Heart left ventricle (tissue), 16 donors: ENCODE data around the gene SERPINA12. TPM values are rescaled to one million over a fixed set of nuclear protein-coding genes. Genes with fewer than 3 reads are reported as not detected.

Experiments
- ATAC-seq, 4 donors: fragments of 200-7000 bp; cut with Tn5 transposase; one replicate each; pipeline ENCODE4 v1.9.1; 2020 to 2022; ENCODE audit warnings: moderate library complexity in 4 of 4, mild to moderate bottlenecking in 3 of 4, moderate number of reproducible peaks in 1 of 4
- DNase-seq, 5 donors: peaks; one replicate each; pipeline ENCODE4 v3.0.0-alpha.2; 2020
- H3K27ac ChIP-seq, 12 donors: fragments of 200-600 bp; sonication (generic) in 4 of 12; one replicate each; pipeline versions ENCODE4 v1.5.0 to v1.8.0; 2016 to 2022; ENCODE audit warnings: mild to moderate bottlenecking in 2 of 12
- H3K27me3 ChIP-seq, 9 donors: fragments of 200-600 bp; sonication (generic) in 2 of 9; one replicate each; pipeline versions ENCODE4 v1.5.1 to v1.8.0; 2016 to 2022; ENCODE audit warnings: mild to moderate bottlenecking in 3 of 9
- H3K36me3 ChIP-seq, 9 donors: fragments of 200-600 bp; sonication (generic) in 2 of 9; one replicate each; pipeline versions ENCODE4 v1.5.0 to v1.8.0; 2018 to 2022; ENCODE audit warnings: mild to moderate bottlenecking in 2 of 9
- H3K4me1 ChIP-seq, 12 donors: fragments of 200-600 bp; sonication (generic) in 4 of 12; one replicate each; pipeline versions ENCODE4 v1.5.0 to v1.8.0; 2016 to 2022; ENCODE audit warnings: mild to moderate bottlenecking in 3 of 12
- H3K4me3 ChIP-seq, 12 donors: fragments of 200-600 bp; sonication (generic) in 4 of 12; one replicate each; pipeline versions ENCODE4 v1.5.0 to v1.8.0; 2017 to 2022; ENCODE audit warnings: mild to moderate bottlenecking in 9 of 12, moderate library complexity in 4 of 12
- H3K9me3 ChIP-seq, 12 donors: fragments of 200-600 bp; sonication (generic) in 4 of 12; one replicate each; pipeline versions ENCODE4 v1.5.0 to v1.8.0; 2016 to 2022; ENCODE audit warnings: mild to moderate bottlenecking in 1 of 12
- POLR2A ChIP-seq, 2 donors: fragments of 450-650 bp; IDR thresholded peaks; one replicate each; pipeline ENCODE4 v1.6.1; 2017; ENCODE audit warnings: antibody characterized with exemption in 2 of 2, mild to moderate bottlenecking in 2 of 2, moderate library complexity in 2 of 2
- WGBS, 4 donors: extraction: QIAGEN DNeasy Blood & Tissue Kit in 2 of 4; methylation state at CpG; one replicate each; pipeline versions ENCODE4 v1.1.5 to v1.1.7; 2013 to 2018; 5-methylcytosine and 5-hydroxymethylcytosine counted together
- intact Hi-C, 10 donors: fragments of 100-400 bp; cut with DNase I; formaldehyde crosslinking; loops; one replicate each; pipeline versions ENCODE4 v1.11.1 to v1.14.2; 2022
- polyA plus RNA-seq, 2 donors: library from polyadenylated mRNA; stranded (reverse); fragments of 200-250 nt; gene quantifications; one replicate each; pipeline ENCODE4 v1.2.3, GENCODE V29; 2013
- total RNA-seq, 9 donors: library from RNA; depleted of rRNA in 2 of 9; stranded (reverse); fragments of >200 nt in 2 of 9; fragmentation: NEBNext Ultra II Directional in 3 of 9; extraction: Animal tissue kit (Norgen Biotek cat#: 25700) in 3 of 9; gene quantifications; one replicate each; pipeline versions ENCODE4 v1.1.0 to v1.2.4, GENCODE V29; 2016 to 2023
- TF ChIP-seq, protein P1 (sequence below), 12 donors: fragments of 200-600 bp; sonication (generic) in 4 of 12; IDR thresholded peaks; one replicate each; pipeline versions ENCODE4 v1.5.0 to v1.8.0; 2018 to 2022; ENCODE audit warnings: antibody characterized with exemption in 12 of 12, mild to moderate bottlenecking in 5 of 12
- donor health status: ischemic (EF 13 %, LVEDD 7.1; RV severe dilation, severe dysfunction).
- donor health status: healthy with polysubstance abuse.
- donor health status: DM: no; HTN: yes; CAD: no.
- donor health status: DM: no; HTN: no; CAD: no.
- donor health status: ischemic (EF 25% LVEDD 6.9; RV normal size, moderate dysfunction).
- donor health status: ischemic (EF 25% LVEDD 5.7; RV mildly dilated, moderate dysfunction).
- donor health status: healthy.
- donor health status: DM: yes; HTN: yes; CAD: no.
- donor health status: ischemic (EF 35%, LVEDD 5.7; RV mildly dilated, moderate dysfunction).
- donor health status: nonischemic (EF 11% LVEDD 7.7; RV severe dilation, severe dysfunction).
- donor health status: DM: yes; HTN: yes; CAD: no.
- donor health status: PGD.
- donor health status: ischemic (EF 29% LVEDD 5.4; RV normal size, mild dysfunction).
- donor health status: nonischemic (EF 23%, LVEDD 6.1; RV moderate dilation, normal function).

The SERPINA12 gene
- total and polyA plus RNA-seq, 11 donors: not detected

GRCh38 chr14:94547726-94548125, 38.5 kb upstream of the SERPINA12 start:
- intact Hi-C loops: loop anchor here in 1 of 10 donors (10.0 kb wide), 1 partner anchor 113 kb away; no protein-coding TSS in a partner anchor
- peaks cover 0 to 10% (median 0%) of the 10 kb centered on the region in 12 donors for H3K9me3 ChIP-seq
- no peaks in the 10 kb centered on the region for H3K36me3 ChIP-seq
- H3K4me3 ChIP-seq: no peak overlapping the region
- H3K27me3 ChIP-seq: peaks cover 0 to 24% (median 6%) of the 10 kb centered on the region in 9 donors
- no peak for DNase-seq
- H3K4me1 ChIP-seq: no peaks in the 10 kb centered on the region
- 67 to 84% (median 74%) methylated on average over 4 of the region's 4 CpGs for WGBS, 4 donors
- ATAC-seq: no peak
- TF ChIP-seq POLR2A (IDR thresholded peaks at IDR 0.05): no peak
- TF ChIP-seq, protein P1, sequence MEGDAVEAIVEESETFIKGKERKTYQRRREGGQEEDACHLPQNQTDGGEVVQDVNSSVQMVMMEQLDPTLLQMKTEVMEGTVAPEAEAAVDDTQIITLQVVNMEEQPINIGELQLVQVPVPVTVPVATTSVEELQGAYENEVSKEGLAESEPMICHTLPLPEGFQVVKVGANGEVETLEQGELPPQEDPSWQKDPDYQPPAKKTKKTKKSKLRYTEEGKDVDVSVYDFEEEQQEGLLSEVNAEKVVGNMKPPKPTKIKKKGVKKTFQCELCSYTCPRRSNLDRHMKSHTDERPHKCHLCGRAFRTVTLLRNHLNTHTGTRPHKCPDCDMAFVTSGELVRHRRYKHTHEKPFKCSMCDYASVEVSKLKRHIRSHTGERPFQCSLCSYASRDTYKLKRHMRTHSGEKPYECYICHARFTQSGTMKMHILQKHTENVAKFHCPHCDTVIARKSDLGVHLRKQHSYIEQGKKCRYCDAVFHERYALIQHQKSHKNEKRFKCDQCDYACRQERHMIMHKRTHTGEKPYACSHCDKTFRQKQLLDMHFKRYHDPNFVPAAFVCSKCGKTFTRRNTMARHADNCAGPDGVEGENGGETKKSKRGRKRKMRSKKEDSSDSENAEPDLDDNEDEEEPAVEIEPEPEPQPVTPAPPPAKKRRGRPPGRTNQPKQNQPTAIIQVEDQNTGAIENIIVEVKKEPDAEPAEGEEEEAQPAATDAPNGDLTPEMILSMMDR (IDR thresholded peaks at IDR 0.05): no peak
- no peak overlapping the region for H3K27ac ChIP-seq

GRCh38 chr14:94547151-94547680, 37.9 kb upstream of the SERPINA12 start:
- Histone ChIP-seq H3K36me3 (no peaks in the 10 kb centered on the region), H3K27ac (no peak overlapping the region), H3K4me1 (no peaks in the 10 kb centered on the region), H3K27me3 (peaks cover 0 to 24% (median 6%) of the 10 kb centered on the region in 9 donors), H3K4me3 (no peak overlapping the region), H3K9me3 (peaks cover 0 to 10% (median 0%) of the 10 kb centered on the region in 12 donors)
- 82 to 84% (median 83%) methylated on average over 8 of the region's 8 CpGs for WGBS, 4 donors
- no peak for ATAC-seq
- no peak for DNase-seq
- no peak for TF ChIP-seq POLR2A (IDR thresholded peaks at IDR 0.05)
- intact Hi-C loops: loop anchor here in 1 of 10 donors (10.0 kb wide), 1 partner anchor 112 kb away; no protein-coding TSS in a partner anchor

DNA sequence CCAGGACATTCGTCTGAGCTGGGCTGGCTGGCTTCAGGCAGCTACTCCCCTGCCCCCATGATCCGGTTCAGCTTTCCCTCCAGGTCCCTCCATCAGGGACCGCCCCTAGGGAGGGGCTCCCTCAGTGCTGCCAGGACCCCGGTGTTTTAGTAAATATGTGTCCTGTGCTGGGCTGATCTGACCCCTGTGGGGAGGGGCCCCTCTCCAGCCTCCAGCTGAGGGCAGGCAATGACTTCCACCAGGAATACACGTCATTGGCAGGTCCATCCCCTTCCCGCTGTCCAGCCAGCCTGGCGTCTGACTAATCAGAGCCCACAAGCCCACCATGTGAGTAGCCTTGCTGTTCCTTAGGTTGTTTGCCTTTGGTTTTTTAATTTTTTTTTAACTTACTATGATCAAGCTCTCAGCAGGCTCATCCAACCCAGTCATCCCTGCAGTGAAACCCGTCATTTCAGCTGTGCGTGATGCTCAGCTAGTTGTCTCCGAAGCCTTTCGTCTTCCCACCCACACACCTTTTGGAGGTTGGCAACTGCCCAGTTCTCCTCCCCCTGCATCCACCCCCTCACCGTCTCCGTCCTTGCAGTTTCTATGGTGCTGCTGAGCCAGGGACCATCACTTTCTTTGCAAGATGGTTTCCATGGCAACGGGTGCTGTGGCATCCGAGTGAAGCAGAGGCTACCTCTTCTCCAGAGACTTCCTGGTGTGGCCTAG, 36.0 kb upstream of the SERPINA12 start:
- Histone ChIP-seq H3K27ac (no peak overlapping the region), H3K27me3 (peaks cover 0 to 24% (median 6%) of the 10 kb centered on the region in 9 donors), H3K9me3 (peaks cover 0 to 10% (median 0%) of the 10 kb centered on the region in 12 donors), H3K36me3 (no peaks in the 10 kb centered on the region), H3K4me1 (peaks cover 0 to 4% (median 0%) of the 10 kb centered on the region in 12 donors), H3K4me3 (no peak overlapping the region)
- WGBS, 4 donors: 49 to 58% (median 55%) methylated on average over 11 to 15 of the region's 15 CpGs
- no peak for DNase-seq
- no peak for ATAC-seq
- intact Hi-C loops: loop anchor here in 1 of 10 donors (10.0 kb wide), 1 partner anchor 110 kb away; no protein-coding TSS in a partner anchor
- TF ChIP-seq, protein P1 (IDR thresholded peaks at IDR 0.05): no peak
- no peak for TF ChIP-seq POLR2A (IDR thresholded peaks at IDR 0.05)

- H3K9me3 ChIP-seq: peaks cover 0 to 10% (median 0%) of the 10 kb centered on the region in 12 donors
- H3K27ac ChIP-seq: no peak overlapping the region
- 48 to 55% (median 50%) methylated on average over 6 to 7 of the region's 7 CpGs for WGBS, 4 donors
- DNase-seq (no peak), ATAC-seq (no peak)
- H3K36me3 ChIP-seq: no peaks in the 10 kb centered on the region
- H3K27me3 ChIP-seq: peaks cover 0 to 24% (median 3%) of the 10 kb centered on the region in 9 donors
- no peak overlapping the region for H3K4me3 ChIP-seq
- intact Hi-C loops: loop anchor here in 1 of 10 donors (10.0 kb wide), 1 partner anchor 110 kb away; no protein-coding TSS in a partner anchor
- peaks cover 0 to 8% (median 0%) of the 10 kb centered on the region in 12 donors for H3K4me1 ChIP-seq
- TF ChIP-seq, protein P1 (IDR thresholded peaks at IDR 0.05): no peak
- TF ChIP-seq POLR2A (IDR thresholded peaks at IDR 0.05): no peak
Measured at GRCh38 chr14:94544726-94545125, 35.5 kb upstream of the SERPINA12 start.
